Endodermal cell (in vitro differentiated cells): ENCODE measurements around the gene LAMTOR4. TPM values are rescaled to one million over a fixed set of nuclear protein-coding genes. Genes with fewer than 3 reads are reported as not detected.
"Not testable (repeated sequence)": the region's sequence is repeated elsewhere in the genome, so short reads cannot be mapped to it uniquely, and the experiment has no call there.

Experiments
- DNase-seq: peaks from one replicate; pipeline ENCODE4 v3.0.0-alpha.2; 2017
- H3K27ac ChIP-seq: 2 replicates; pipeline ENCODE4 v1.5.1; 2013; ENCODE audit warnings: mild to moderate bottlenecking, low read depth, low read length, moderate library complexity
- H3K27me3 ChIP-seq: 2 replicates; pipeline ENCODE4 v1.6.1; 2013; ENCODE audit warnings: mild to moderate bottlenecking, low read length, moderate library complexity; ENCODE audit not compliant: insufficient read depth, control insufficient read depth, poor library complexity, severe bottlenecking
- H3K36me3 ChIP-seq: 2 replicates; pipeline ENCODE4 v1.7.0; 2013; ENCODE audit warnings: mild to moderate bottlenecking, low read length, moderate library complexity; ENCODE audit not compliant: control insufficient read depth, insufficient read depth
- H3K4me1 ChIP-seq: one replicate; pipeline ENCODE4 v1.7.0; 2013; ENCODE audit warnings: low read length; ENCODE audit not compliant: control insufficient read depth, insufficient read depth
- H3K4me3 ChIP-seq: 2 replicates; pipeline ENCODE4 v1.5.1; 2013; ENCODE audit warnings: mild to moderate bottlenecking, low read length, moderate library complexity
- H3K9ac ChIP-seq: 2 replicates; pipeline ENCODE4 v1.6.1; 2013; ENCODE audit warnings: mild to moderate bottlenecking, low read length, moderate library complexity; ENCODE audit not compliant: poor library complexity, severe bottlenecking; ENCODE audit errors: extremely low read depth
- H3K9me3 ChIP-seq: 2 replicates; pipeline ENCODE4 v1.6.1; 2013; ENCODE audit warnings: mild to moderate bottlenecking, low read length, moderate library complexity; ENCODE audit not compliant: control insufficient read depth
- H3K27ac Mint-ChIP-seq: 2 replicates; pipeline ENCODE4 v1.8.0; 2020; ENCODE audit warnings: mixed read lengths
- H3K27me3 Mint-ChIP-seq: 2 replicates; pipeline ENCODE4 v1.8.0; 2021; ENCODE audit warnings: mild to moderate bottlenecking, mixed read lengths; ENCODE audit not compliant: insufficient read depth
- H3K36me3 Mint-ChIP-seq: 2 replicates; pipeline ENCODE4 v1.8.0; 2020; ENCODE audit warnings: low read depth, mixed read lengths
- H3K4me1 Mint-ChIP-seq: 2 replicates; pipeline ENCODE4 v1.8.0; 2020; ENCODE audit warnings: mixed read lengths
- H3K4me3 Mint-ChIP-seq: 2 replicates; pipeline ENCODE4 v1.8.0; 2020; ENCODE audit warnings: mild to moderate bottlenecking, moderate library complexity, mixed read lengths
- H3K9me3 Mint-ChIP-seq: 2 replicates; pipeline ENCODE4 v1.8.0; 2020; ENCODE audit warnings: mild to moderate bottlenecking, mixed read lengths
- CTCF ChIP-seq: fragments of 200-600 bp; sonication (generic); conservative IDR thresholded peaks from 2 replicates; pipeline ENCODE4 v1.5.0; 2021; ENCODE audit warnings: antibody characterized with exemption, mild to moderate bottlenecking
- WGBS, 2 experiments: methylation state at CpG; one replicate each; pipeline versions ENCODE4 v1.1.5 to v1.1.7; 2013; ENCODE audit warnings: missing lambda C conversion rate in 2 of 2, mixed read lengths in 1 of 2; ENCODE audit not compliant: insufficient coverage in 1 of 2, insufficient read length in 1 of 2; 5-methylcytosine and 5-hydroxymethylcytosine counted together
- total RNA-seq, 2 donors: library from RNA; stranded (reverse); fragmentation: NEBNext Ultra II Directional in 1 of 2; extraction: Animal tissue kit (Norgen Biotek cat#: 25700) in 1 of 2; gene quantifications; 2 replicates in 1 of 2; 3 replicates in 1 of 2; pipeline ENCODE4 v1.2.1, GENCODE V29; 2021

Gene LAMTOR4
- total RNA-seq, 2 donors from 2014 or later, result 155 to 188 TPM

GRCh38 chr7:100128637-100128963 lies 20.1 kb upstream of the LAMTOR4 start:
- no peak overlapping the region for H3K4me3 Mint-ChIP-seq
- DNase-seq, result no peak
- 97% methylated on average over 1 of the region's 1 CpG; no CpG with 5 or more reads in 1 of the 2 experiments for WGBS, 2 experiments
- Histone ChIP-seq H3K27ac (no peak overlapping the region), H3K9me3 (no peaks in the 10 kb centered on the region), H3K4me3 (no peak overlapping the region), H3K27me3 (peaks cover 12% of the 10 kb centered on the region), H3K9ac (no peak overlapping the region), H3K36me3 (no peaks in the 10 kb centered on the region), H3K4me1 (no peaks in the 10 kb centered on the region)
- H3K36me3 Mint-ChIP-seq, result no peaks in the 10 kb centered on the region
- peaks cover 27% of the 10 kb centered on the region for H3K27me3 Mint-ChIP-seq
- H3K27ac Mint-ChIP-seq, result no peak overlapping the region
- H3K4me1 Mint-ChIP-seq, result peaks cover 3% of the 10 kb centered on the region
- TF ChIP-seq CTCF, result no peak
- H3K9me3 Mint-ChIP-seq, result no peaks in the 10 kb centered on the region

DNA sequence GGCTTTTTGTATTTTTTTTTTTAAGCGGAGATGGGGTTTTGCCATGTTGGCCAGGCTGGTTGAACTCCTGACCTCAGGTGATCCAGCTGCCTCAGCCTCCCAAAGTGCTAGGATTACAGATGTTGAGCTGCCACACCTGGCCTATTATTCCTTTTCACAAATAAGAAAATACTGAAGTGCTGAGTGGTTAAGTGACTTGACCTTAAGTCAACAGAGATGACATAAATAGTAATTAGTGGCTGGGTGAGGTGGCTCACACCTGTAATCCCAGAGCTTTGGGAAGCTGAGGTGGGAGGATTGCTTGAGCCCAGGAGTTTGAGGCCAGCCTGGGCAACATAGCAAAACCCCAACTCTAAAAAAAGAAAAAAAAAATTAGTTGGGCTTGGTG lies 18.5 kb upstream of the LAMTOR4 start:
- not testable (repeated sequence) for H3K9me3 Mint-ChIP-seq, DNase-seq, H3K27ac ChIP-seq, H3K4me3 Mint-ChIP-seq, H3K9me3 ChIP-seq, H3K27ac Mint-ChIP-seq, H3K36me3 ChIP-seq, H3K4me3 ChIP-seq, H3K4me1 Mint-ChIP-seq, H3K4me1 ChIP-seq, H3K9ac ChIP-seq, H3K36me3 Mint-ChIP-seq
- H3K27me3 Mint-ChIP-seq, result peaks cover 27% of the 10 kb centered on the region
- H3K27me3 ChIP-seq, result peaks cover 12% of the 10 kb centered on the region
- WGBS, 2 experiments, result 83 to 96% methylated on average over 1 of the region's 1 CpG

GRCh38 chr7:100130608-100131453 lies 17.9 kb upstream of the LAMTOR4 start:
- Mint-ChIP-seq H3K27ac (no peak overlapping the region), H3K4me3 (no peak overlapping the region), H3K36me3 (no peaks in the 10 kb centered on the region), H3K9me3 (no peaks in the 10 kb centered on the region), H3K27me3 (peaks cover 30% of the 10 kb centered on the region), H3K4me1 (peaks cover 3% of the 10 kb centered on the region)
- peak overlapping the region; percentile 52 for H3K4me3 ChIP-seq
- peaks cover 12% of the 10 kb centered on the region for H3K27me3 ChIP-seq
- WGBS, 2 experiments, result 19 to 27% methylated on average over 15 to 24 of the region's 24 CpGs
- peak; percentile 98 for DNase-seq
- H3K9ac ChIP-seq, result no peak overlapping the region
- no peaks in the 10 kb centered on the region for H3K4me1 ChIP-seq
- no peak overlapping the region for H3K27ac ChIP-seq
- TF ChIP-seq CTCF, result peak; percentile 93
- no peaks in the 10 kb centered on the region for H3K36me3 ChIP-seq
- no peaks in the 10 kb centered on the region for H3K9me3 ChIP-seq
